ENCODE results near the gene TNRC6B. TPM values are rescaled to one million over a fixed set of nuclear protein-coding genes. Genes with fewer than 3 reads are reported as not detected.

Gene TNRC6B
- total RNA-seq, 1 donor: 35.3 TPM

DNA sequence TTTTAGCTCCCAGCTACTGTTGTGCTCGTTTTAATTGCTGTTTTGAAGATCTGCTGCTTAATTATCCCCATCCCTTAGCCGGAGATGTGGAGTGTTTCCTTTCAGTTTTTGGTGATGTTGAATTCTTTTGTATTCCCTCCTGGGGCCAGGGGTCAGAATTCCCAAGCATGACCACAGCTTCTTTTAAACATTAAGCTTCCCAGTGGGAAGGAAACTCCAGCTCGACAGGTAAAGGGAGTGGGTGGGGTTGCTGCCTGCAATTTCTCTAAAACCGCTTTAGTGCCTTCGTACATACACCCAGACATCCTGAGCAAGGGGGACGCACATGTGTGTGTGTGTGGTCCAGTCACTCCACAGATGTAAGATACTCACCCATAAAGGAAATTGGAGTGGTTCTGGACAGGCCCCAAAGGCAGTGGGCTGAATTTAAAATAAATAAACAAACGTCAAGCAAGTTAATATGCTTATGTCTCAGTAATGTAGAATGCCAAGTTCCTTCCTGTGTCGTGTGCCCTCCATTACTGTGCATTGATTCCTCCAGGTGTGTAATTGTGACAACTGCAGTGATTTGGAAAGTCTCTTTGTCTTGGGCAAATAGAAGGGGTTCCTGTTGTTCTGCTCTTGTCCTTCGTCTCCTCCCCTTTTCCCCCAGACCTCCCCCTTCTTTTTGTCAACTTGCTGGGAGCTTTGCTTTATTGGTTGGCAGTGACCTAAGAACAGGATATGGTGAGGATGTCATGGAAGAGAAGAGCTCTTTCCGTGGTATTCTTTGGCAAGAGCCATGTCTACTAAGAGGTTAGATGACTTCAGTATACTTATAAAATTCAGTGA is 149.4 kb downstream of the TNRC6B start:
- no peak overlapping the region for H3K4me3 ChIP-seq (ENCODE audit: low read depth, low read length)
- no peak for DNase-seq (ENCODE audit: low read depth)
- TF ChIP-seq CTCF (IDR thresholded peaks at IDR 0.05; ENCODE audit: insufficient read depth, low read length): no peak

DNA sequence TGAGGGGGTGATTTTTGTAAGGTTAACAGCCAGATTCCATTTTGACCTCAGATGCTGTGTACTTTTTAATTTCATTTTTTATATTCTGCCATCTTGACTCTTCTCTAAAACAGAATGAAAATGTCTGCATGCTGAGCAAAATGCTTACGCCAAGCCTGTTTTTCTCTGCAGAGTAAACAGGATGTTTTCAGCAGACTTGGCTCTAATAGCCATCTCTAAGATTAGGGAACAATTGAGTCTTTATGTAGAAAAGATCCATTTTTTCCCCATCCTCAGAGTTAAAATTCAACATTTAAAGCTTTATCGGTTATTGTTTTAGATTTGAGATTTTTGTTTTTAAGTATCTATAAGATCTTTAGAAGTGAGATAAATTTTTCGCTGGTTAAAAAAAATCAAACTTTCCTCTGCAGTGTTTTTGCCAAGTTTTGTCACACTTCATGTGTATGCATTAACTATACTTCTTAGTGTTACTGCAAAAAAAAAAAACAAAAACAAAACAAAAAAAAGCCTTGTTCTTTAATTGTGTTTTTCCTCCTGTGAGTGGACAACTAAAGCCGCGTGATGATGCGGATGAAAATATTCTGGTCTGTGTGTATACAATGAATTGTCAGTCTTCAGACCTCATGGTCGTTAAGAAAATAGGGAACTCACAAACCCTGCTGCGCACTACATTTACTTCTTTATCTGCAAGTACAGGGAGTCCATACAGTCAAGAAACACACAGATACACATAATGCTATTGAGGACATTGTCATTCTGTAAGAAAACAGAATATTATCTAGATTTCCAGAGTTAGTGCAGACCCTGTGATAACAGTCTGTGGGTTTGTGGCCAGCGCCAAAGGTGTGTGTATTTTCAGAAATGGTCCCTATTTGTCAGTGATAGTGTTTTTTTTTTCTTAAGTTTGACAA is 151.1 kb downstream of the TNRC6B start:
- no peak for DNase-seq (ENCODE audit: low read depth)

GRCh38 chr22:40329466-40329865 is 151.7 kb downstream of the TNRC6B start:
- H3K4me3 ChIP-seq (ENCODE audit: low read depth, low read length): no peak overlapping the region
- DNase-seq (ENCODE audit: low read depth): no peak
- no peak for TF ChIP-seq CTCF (IDR thresholded peaks at IDR 0.05; ENCODE audit: insufficient read depth, low read length)

More for the DNA sequence above, 151.1 kb downstream of the TNRC6B start:
- TF ChIP-seq CTCF (IDR thresholded peaks at IDR 0.05; ENCODE audit: insufficient read depth, low read length): no peak
- H3K4me3 ChIP-seq (ENCODE audit: low read depth, low read length): no peak overlapping the region

GRCh38 chr22:40330086-40330485 is 152.4 kb downstream of the TNRC6B start:
- no peak overlapping the region for H3K4me3 ChIP-seq (ENCODE audit: low read depth, low read length)
- TF ChIP-seq CTCF (IDR thresholded peaks at IDR 0.05; ENCODE audit: insufficient read depth, low read length): no peak
- no peak for DNase-seq (ENCODE audit: low read depth)

DNA sequence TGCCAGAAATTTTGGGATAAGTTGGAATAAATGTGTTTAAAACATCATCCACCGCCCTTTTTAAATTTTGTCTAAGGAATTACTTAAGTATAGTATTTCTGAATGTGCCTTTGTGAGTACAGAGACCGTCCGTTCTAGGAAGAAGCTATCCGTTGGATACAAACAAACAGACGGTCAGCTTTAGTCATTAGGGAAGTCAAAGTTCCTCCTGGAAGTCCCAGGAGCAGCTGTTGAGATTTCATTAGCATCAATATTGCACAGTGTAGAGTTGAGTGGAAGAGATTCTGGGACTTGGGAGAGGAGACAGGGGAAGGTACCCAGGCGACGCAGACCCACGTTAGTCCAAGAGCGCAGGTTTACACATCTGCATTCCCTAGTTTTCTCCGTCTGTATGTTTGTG is 152.9 kb downstream of the TNRC6B start:
- TF ChIP-seq CTCF (IDR thresholded peaks at IDR 0.05; ENCODE audit: insufficient read depth, low read length): no peak
- DNase-seq (ENCODE audit: low read depth): no peak
- no peak overlapping the region for H3K4me3 ChIP-seq (ENCODE audit: low read depth, low read length)

DNA sequence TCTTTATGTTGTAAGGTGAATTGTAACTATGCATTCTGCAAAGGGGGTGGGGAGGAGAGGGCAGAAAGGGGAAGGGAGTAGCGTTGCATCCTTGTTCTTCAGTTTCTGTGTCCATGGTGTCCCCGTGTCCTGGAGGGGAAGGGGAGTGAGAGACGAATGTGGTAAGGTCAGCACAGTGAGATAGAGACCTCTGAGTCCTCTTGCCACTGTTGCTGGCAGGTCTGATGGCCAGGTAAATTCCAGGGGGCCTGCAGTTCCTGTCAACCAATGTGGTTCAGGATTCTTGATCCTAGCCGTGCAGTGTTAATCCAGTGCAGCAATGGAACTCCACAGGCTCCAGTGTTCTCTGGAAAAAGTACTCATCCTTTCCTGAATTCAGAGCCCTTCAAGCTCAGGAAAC is 154.0 kb downstream of the TNRC6B start:
- TF ChIP-seq CTCF (IDR thresholded peaks at IDR 0.05; ENCODE audit: insufficient read depth, low read length): no peak
- DNase-seq (ENCODE audit: low read depth): no peak
- no peak overlapping the region for H3K4me3 ChIP-seq (ENCODE audit: low read depth, low read length)
